ENCODE data around the gene MCHR1. TPM values are rescaled to one million over a fixed set of nuclear protein-coding genes. Genes with fewer than 3 reads are reported as not detected.

Gene MCHR1
- total and polyA plus RNA-seq, 9 of the 15 experiments (the other 6 are each of a cell fraction or from before 2014, with no cell fraction given), result 0.03 to 0.50 TPM; not detected in 7

DNA sequence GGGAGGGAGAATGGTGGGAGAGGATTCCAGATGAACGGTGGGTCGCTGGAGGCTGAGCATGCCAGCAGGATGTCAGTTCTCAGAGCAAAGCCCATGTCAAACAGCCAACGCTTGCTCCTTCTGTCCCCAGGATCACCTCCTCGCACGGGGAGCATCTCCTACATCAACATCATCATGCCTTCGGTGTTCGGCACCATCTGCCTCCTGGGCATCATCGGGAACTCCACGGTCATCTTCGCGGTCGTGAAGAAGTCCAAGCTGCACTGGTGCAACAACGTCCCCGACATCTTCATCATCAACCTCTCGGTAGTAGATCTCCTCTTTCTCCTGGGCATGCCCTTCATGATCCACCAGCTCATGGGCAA lies 1.5 kb downstream of the MCHR1 start:
- H4K20me1 ChIP-seq (replicated peaks; ENCODE audit: control insufficient read depth, insufficient read depth, low read length), result no peaks in the 10 kb centered on the region
- ChIA-PET POLR2A (interaction anchor here (0.7 kb wide), 1 partner anchor 9 kb away, joined by 3 read pairs; no protein-coding TSS in a partner anchor), CTCF (ENCODE audit: low intra/inter-chr PET ratio) (no interaction called here)
- no peaks in the 10 kb centered on the region for H3K79me2 ChIP-seq (ENCODE audit: control insufficient read depth, insufficient read depth, low read length)
- H3K9ac ChIP-seq (ENCODE audit: insufficient read depth in 1 of 2, low read depth in 2 of 2, low read length in 2 of 2), result no peak overlapping the region
- peaks cover 0 to 13% of the 10 kb centered on the region in 2 experiments; a peak in 3 of 5 replicates for H3K4me1 ChIP-seq (replicated peaks in 1 of 2; ENCODE audit: control insufficient read depth in 2 of 2, insufficient read depth in 2 of 2, low read length in 2 of 2)
- no peak overlapping the region for H3K4me3 ChIP-seq
- FAIRE-seq (no peak), DNase-seq (ENCODE audit: extremely low read depth in 1 of 4, low spot score in 3 of 4) (no peak), ATAC-seq (no peak)
- H3K9me3 ChIP-seq (replicated peaks; ENCODE audit: control insufficient read depth, insufficient read depth, low read depth, low read length), result no peaks in the 10 kb centered on the region
- no peak overlapping the region for H3K4me2 ChIP-seq (ENCODE audit: insufficient read depth, low read length)
- H3K27ac ChIP-seq (ENCODE audit: extremely low read depth, low read depth, low read length), result no peak overlapping the region
- in situ Hi-C loops (cut with MboI) (loop anchor here (10.0 kb wide), 1 partner anchor 74 kb away; no protein-coding TSS in a partner anchor), intact Hi-C loops (cut with micrococcal nuclease) (no loop called here)
- peaks cover 6 to 35% of the 10 kb centered on the region in 2 experiments; a peak in 4 of 5 replicates for H3K27me3 ChIP-seq (ENCODE audit: control insufficient read depth in 2 of 2, insufficient read depth in 2 of 2, low read length in 2 of 2)
- WGBS (ENCODE audit: insufficient coverage, low coverage, missing lambda C conversion rate), result 32% methylated on average over 6 of the region's 15 CpGs
- H3K9me1 ChIP-seq (ENCODE audit: control insufficient read depth, insufficient read depth, low read length), result no peaks in the 10 kb centered on the region
- BruUV-seq (replicated peaks), result no TSS peak
- H3K36me3 ChIP-seq (ENCODE audit: control insufficient read depth, insufficient read depth, low read length), result no peaks in the 10 kb centered on the region
- H2AFZ ChIP-seq (ENCODE audit: low read depth, low read length), result no peak overlapping the region
- TF ChIP-seq MAZ (CRISPR knock-in tag; conservative IDR thresholded peaks at IDR 0.05 in 1 of 2, IDR thresholded peaks at IDR 0.05 in 1 of 2) (no peak), RCOR1 (IDR thresholded peaks at IDR 0.05; ENCODE audit: borderline replicate concordance in 1 of 2, low read depth in 2 of 2, low read length in 2 of 2) (no peak)

DNA sequence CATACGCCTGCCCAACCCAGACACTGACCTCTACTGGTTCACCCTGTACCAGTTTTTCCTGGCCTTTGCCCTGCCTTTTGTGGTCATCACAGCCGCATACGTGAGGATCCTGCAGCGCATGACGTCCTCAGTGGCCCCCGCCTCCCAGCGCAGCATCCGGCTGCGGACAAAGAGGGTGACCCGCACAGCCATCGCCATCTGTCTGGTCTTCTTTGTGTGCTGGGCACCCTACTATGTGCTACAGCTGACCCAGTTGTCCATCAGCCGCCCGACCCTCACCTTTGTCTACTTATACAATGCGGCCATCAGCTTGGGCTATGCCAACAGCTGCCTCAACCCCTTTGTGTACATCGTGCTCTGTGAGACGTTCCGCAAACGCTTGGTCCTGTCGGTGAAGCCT lies 2.2 kb downstream of the MCHR1 start:
- H3K4me2 ChIP-seq (ENCODE audit: insufficient read depth, low read length), result no peak overlapping the region
- WGBS (ENCODE audit: insufficient coverage, low coverage, missing lambda C conversion rate), result 55% methylated on average over 16 of the region's 19 CpGs
- in situ Hi-C loops (cut with MboI), result loop anchor here (10.0 kb wide), 1 partner anchor 73 kb away; no protein-coding TSS in a partner anchor
- DNase-seq (ENCODE audit: extremely low read depth in 1 of 4, low spot score in 3 of 4) (no peak), ATAC-seq (no peak), FAIRE-seq (no peak)
- peaks cover 0 to 13% of the 10 kb centered on the region in 2 experiments; a peak in 3 of 5 replicates for H3K4me1 ChIP-seq (replicated peaks in 1 of 2; ENCODE audit: control insufficient read depth in 2 of 2, insufficient read depth in 2 of 2, low read length in 2 of 2)
- H4K20me1 ChIP-seq (replicated peaks; ENCODE audit: control insufficient read depth, insufficient read depth, low read length), result no peaks in the 10 kb centered on the region
- peak overlapping the region in 1 of 2 experiments; percentile 35; a peak in 1 of 4 replicates for H3K9ac ChIP-seq (ENCODE audit: insufficient read depth in 1 of 2, low read depth in 2 of 2, low read length in 2 of 2)
- H3K27me3 ChIP-seq (ENCODE audit: control insufficient read depth in 2 of 2, insufficient read depth in 2 of 2, low read length in 2 of 2), result peaks cover 6 to 35% of the 10 kb centered on the region in 2 experiments; a peak in 4 of 5 replicates
- intact Hi-C loops (cut with micrococcal nuclease), result no loop called here
- CTCF ChIA-PET (ENCODE audit: low intra/inter-chr PET ratio), result no interaction called here
- no peaks in the 10 kb centered on the region for H3K36me3 ChIP-seq (ENCODE audit: control insufficient read depth, insufficient read depth, low read length)
- peak; percentile 12; the same call in 1 of the 2 replicates for TF ChIP-seq CREM (IDR thresholded peaks at IDR 0.05; ENCODE audit: low read depth)
- TF ChIP-seq ADNP (tag; IDR thresholded peaks at IDR 0.05), result no peak
- TF ChIP-seq, protein P1, sequence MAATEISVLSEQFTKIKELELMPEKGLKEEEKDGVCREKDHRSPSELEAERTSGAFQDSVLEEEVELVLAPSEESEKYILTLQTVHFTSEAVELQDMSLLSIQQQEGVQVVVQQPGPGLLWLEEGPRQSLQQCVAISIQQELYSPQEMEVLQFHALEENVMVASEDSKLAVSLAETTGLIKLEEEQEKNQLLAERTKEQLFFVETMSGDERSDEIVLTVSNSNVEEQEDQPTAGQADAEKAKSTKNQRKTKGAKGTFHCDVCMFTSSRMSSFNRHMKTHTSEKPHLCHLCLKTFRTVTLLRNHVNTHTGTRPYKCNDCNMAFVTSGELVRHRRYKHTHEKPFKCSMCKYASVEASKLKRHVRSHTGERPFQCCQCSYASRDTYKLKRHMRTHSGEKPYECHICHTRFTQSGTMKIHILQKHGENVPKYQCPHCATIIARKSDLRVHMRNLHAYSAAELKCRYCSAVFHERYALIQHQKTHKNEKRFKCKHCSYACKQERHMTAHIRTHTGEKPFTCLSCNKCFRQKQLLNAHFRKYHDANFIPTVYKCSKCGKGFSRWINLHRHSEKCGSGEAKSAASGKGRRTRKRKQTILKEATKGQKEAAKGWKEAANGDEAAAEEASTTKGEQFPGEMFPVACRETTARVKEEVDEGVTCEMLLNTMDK (IDR thresholded peaks at IDR 0.05; ENCODE audit: borderline replicate concordance, insufficient read depth, low read depth, low read length, poor library complexity, severe bottlenecking), result peak; percentile 7
- no peaks in the 10 kb centered on the region for H3K9me1 ChIP-seq (ENCODE audit: control insufficient read depth, insufficient read depth, low read length)
- H3K9me3 ChIP-seq (replicated peaks; ENCODE audit: control insufficient read depth, insufficient read depth, low read depth, low read length), result no peaks in the 10 kb centered on the region
- POLR2A ChIA-PET, result interaction anchor here (0.7 kb wide), 1 partner anchor 10 kb away, joined by 3 read pairs; no protein-coding TSS in a partner anchor
- no peak overlapping the region for H2AFZ ChIP-seq (ENCODE audit: low read depth, low read length)
- H3K79me2 ChIP-seq (ENCODE audit: control insufficient read depth, insufficient read depth, low read length), result no peaks in the 10 kb centered on the region
- no peak overlapping the region for H3K4me3 ChIP-seq
- no TSS peak for BruUV-seq (replicated peaks)
- H3K27ac ChIP-seq (ENCODE audit: extremely low read depth, low read depth, low read length), result no peak overlapping the region

All from K562 (cell line).